ENCODE measurements around the gene ACTN1. TPM values are rescaled to one million over a fixed set of nuclear protein-coding genes. Genes with fewer than 3 reads are reported as not detected.
A peak's percentile ranks its signal among the peaks of the same experiment; 100 is the strongest.

ACTN1 gene
- total RNA-seq, 1 donor from 2014 or later = 133 TPM

- H3K27me3 Mint-ChIP-seq (ENCODE audit: low read depth) = no peaks in the 10 kb centered on the region
- intact Hi-C loops (cut with micrococcal nuclease) = no loop called here
- no peak overlapping the region for H3K27ac Mint-ChIP-seq
- peaks cover 17% of the 10 kb centered on the region for H3K4me1 Mint-ChIP-seq (ENCODE audit: low read depth)
- H3K4me3 Mint-ChIP-seq (ENCODE audit: low read depth) = no peak overlapping the region
- H3K9me3 Mint-ChIP-seq = no peaks in the 10 kb centered on the region
- DNase-seq (ENCODE audit: low spot score) = no peak
- peaks cover 4% of the 10 kb centered on the region for H3K36me3 Mint-ChIP-seq (ENCODE audit: low read depth)
Measured at GRCh38 chr14:68961781-68962584, 17.1 kb downstream of the ACTN1 start.

- Mint-ChIP-seq H3K36me3 (ENCODE audit: low read depth) (peaks cover 4% of the 10 kb centered on the region), H3K4me3 (ENCODE audit: low read depth) (no peak overlapping the region), H3K9me3 (no peaks in the 10 kb centered on the region), H3K4me1 (ENCODE audit: low read depth) (peaks cover 21% of the 10 kb centered on the region), H3K27ac (no peak overlapping the region), H3K27me3 (ENCODE audit: low read depth) (no peaks in the 10 kb centered on the region)
- intact Hi-C loops (cut with micrococcal nuclease) = no loop called here
- DNase-seq (ENCODE audit: low spot score) = no peak
Measured at GRCh38 chr14:68961361-68961760, 17.7 kb downstream of the ACTN1 start.

- peaks cover 7% of the 10 kb centered on the region for H3K36me3 Mint-ChIP-seq (ENCODE audit: low read depth)
- intact Hi-C loops (cut with micrococcal nuclease) = no loop called here
- H3K4me3 Mint-ChIP-seq (ENCODE audit: low read depth) = no peak overlapping the region
- no peaks in the 10 kb centered on the region for H3K9me3 Mint-ChIP-seq
- no peak for DNase-seq (ENCODE audit: low spot score)
- H3K4me1 Mint-ChIP-seq (ENCODE audit: low read depth) = peaks cover 21% of the 10 kb centered on the region
- no peak overlapping the region for H3K27ac Mint-ChIP-seq
- H3K27me3 Mint-ChIP-seq (ENCODE audit: low read depth) = no peaks in the 10 kb centered on the region
Measured at GRCh38 chr14:68960123-68960522, 19.0 kb downstream of the ACTN1 start.

DNA sequence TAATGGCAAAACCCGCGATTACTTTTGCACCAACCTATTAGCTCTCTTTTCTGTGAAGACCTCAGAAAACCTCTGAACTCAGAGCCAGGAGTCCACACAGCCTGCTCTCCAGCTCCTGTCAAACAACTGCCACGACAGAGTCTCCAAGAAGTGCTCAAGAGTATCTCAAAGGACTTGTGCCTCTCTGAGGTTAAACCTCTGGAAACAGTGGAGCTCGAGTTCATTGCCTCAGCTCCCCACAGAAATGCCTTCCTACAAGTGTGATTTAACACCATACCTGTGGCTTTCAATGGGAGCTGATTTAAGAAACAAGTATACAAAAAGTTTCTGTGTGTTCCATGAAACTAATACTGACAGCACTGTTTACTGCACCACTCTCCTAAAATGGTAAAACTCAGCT lies 20.1 kb downstream of the ACTN1 start:
- Mint-ChIP-seq H3K27me3 (ENCODE audit: low read depth) (no peaks in the 10 kb centered on the region), H3K4me3 (ENCODE audit: low read depth) (no peak overlapping the region), H3K9me3 (no peaks in the 10 kb centered on the region), H3K4me1 (ENCODE audit: low read depth) (peaks cover 21% of the 10 kb centered on the region), H3K27ac (no peak overlapping the region), H3K36me3 (ENCODE audit: low read depth) (peaks cover 7% of the 10 kb centered on the region)
- DNase-seq (ENCODE audit: low spot score) = no peak
- intact Hi-C loops (cut with micrococcal nuclease) = no loop called here

DNA sequence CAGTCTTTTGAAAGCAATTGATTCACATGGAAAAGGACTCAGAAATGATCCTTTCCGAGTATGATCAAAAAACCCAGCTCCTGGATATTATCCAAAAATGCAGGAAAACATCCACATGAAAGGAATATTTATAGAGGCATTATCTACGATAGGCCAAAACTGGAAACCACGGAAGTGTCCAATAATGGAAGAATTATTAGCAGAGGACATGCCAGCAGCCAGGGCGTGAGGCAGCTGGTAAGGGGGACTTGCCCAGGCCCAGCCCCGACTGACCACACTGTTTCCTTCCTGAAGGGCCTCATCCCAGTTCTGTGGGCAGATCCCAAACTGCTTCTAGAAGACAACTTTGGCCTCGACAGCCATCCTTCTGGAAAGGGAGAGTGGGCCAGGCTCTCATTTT lies 20.5 kb downstream of the ACTN1 start:
- H3K9me3 Mint-ChIP-seq = no peaks in the 10 kb centered on the region
- no peak overlapping the region for H3K4me3 Mint-ChIP-seq (ENCODE audit: low read depth)
- H3K4me1 Mint-ChIP-seq (ENCODE audit: low read depth) = peaks cover 21% of the 10 kb centered on the region
- H3K27ac Mint-ChIP-seq = no peak overlapping the region
- peaks cover 7% of the 10 kb centered on the region for H3K36me3 Mint-ChIP-seq (ENCODE audit: low read depth)
- no peak for DNase-seq (ENCODE audit: low spot score)
- intact Hi-C loops (cut with micrococcal nuclease) = no loop called here
- H3K27me3 Mint-ChIP-seq (ENCODE audit: low read depth) = no peaks in the 10 kb centered on the region

GRCh38 chr14:68957775-68958174 lies 21.3 kb downstream of the ACTN1 start:
- intact Hi-C loops (cut with micrococcal nuclease) = no loop called here
- no peak for DNase-seq (ENCODE audit: low spot score)
- Mint-ChIP-seq H3K4me1 (ENCODE audit: low read depth) (peaks cover 21% of the 10 kb centered on the region), H3K36me3 (ENCODE audit: low read depth) (peaks cover 7% of the 10 kb centered on the region), H3K4me3 (ENCODE audit: low read depth) (no peak overlapping the region), H3K27ac (no peak overlapping the region), H3K9me3 (no peaks in the 10 kb centered on the region), H3K27me3 (ENCODE audit: low read depth) (no peaks in the 10 kb centered on the region)

GRCh38 chr14:68956724-68957123 lies 22.4 kb downstream of the ACTN1 start:
- Mint-ChIP-seq H3K4me1 (ENCODE audit: low read depth) (peaks cover 24% of the 10 kb centered on the region), H3K27ac (no peak overlapping the region), H3K36me3 (ENCODE audit: low read depth) (peaks cover 7% of the 10 kb centered on the region), H3K27me3 (ENCODE audit: low read depth) (no peaks in the 10 kb centered on the region), H3K9me3 (no peaks in the 10 kb centered on the region), H3K4me3 (ENCODE audit: low read depth) (no peak overlapping the region)
- intact Hi-C loops (cut with micrococcal nuclease) = no loop called here
- no peak for DNase-seq (ENCODE audit: low spot score)

GRCh38 chr14:68955851-68956179 lies 23.3 kb downstream of the ACTN1 start:
- DNase-seq (ENCODE audit: low spot score) = no peak
- H3K9me3 Mint-ChIP-seq = no peaks in the 10 kb centered on the region
- intact Hi-C loops (cut with micrococcal nuclease) = no loop called here
- H3K36me3 Mint-ChIP-seq (ENCODE audit: low read depth) = peaks cover 7% of the 10 kb centered on the region
- H3K27me3 Mint-ChIP-seq (ENCODE audit: low read depth) = no peaks in the 10 kb centered on the region
- no peak overlapping the region for H3K4me3 Mint-ChIP-seq (ENCODE audit: low read depth)
- H3K27ac Mint-ChIP-seq = no peak overlapping the region
- H3K4me1 Mint-ChIP-seq (ENCODE audit: low read depth) = peaks cover 25% of the 10 kb centered on the region

DNA sequence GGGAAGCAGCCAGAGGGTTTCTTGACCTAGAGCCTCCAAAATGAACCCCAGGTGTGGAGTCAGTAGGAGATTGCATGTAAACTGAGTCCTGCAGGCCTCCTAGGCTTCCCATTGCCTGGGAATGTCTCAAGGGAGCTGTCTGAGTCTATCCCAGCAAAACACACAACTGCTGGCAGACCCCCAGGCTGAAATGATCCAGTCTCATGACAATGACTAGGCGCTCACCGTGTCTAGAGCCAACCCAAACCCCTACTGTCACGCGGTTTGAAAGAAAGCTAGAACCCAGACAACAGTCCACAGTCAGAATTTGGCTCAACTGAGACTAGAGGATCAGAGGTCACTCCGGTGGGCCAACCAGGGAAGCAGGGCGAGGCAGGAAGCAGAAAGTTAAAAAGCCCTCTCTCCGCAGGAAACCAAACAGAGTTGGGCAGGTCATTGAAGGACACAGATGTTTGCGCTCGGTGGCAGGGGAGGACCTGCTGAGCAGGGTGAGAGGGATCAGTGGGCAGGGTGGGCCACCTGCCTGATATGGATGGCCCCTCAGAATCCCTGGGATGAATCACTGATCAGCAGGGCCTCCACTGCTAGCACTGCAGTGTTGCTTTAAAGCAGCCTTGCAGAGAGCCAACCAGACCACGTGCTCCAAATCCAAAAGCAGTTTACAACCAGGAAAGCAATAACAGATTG lies 23.8 kb downstream of the ACTN1 start:
- Mint-ChIP-seq H3K4me1 (ENCODE audit: low read depth) (peaks cover 25% of the 10 kb centered on the region), H3K36me3 (ENCODE audit: low read depth) (peaks cover 7% of the 10 kb centered on the region), H3K27me3 (ENCODE audit: low read depth) (no peaks in the 10 kb centered on the region), H3K27ac (no peak overlapping the region), H3K9me3 (no peaks in the 10 kb centered on the region), H3K4me3 (ENCODE audit: low read depth) (no peak overlapping the region)
- no peak for DNase-seq (ENCODE audit: low spot score)
- intact Hi-C loops (cut with micrococcal nuclease) = no loop called here

DNA sequence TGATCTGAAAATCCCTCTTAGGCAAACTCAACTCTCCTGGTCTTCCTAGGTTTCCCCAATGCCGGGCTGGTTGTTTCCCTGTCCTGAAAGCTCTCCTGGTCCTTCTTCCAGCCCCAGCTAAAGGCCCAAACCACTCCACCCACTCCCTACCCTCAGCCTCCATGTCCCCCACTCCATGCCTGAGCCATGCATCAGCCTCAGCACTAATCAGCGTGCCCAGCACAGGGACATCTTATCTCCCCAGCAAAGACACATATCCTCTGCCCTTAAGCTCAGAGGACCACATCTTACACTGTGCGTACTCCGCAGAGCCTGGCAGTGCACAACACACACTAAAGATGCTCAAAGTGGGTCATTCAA lies 25.9 kb downstream of the ACTN1 start:
- H3K27ac Mint-ChIP-seq = peak overlapping the region; percentile 11
- DNase-seq (ENCODE audit: low spot score) = no peak
- no peaks in the 10 kb centered on the region for H3K9me3 Mint-ChIP-seq
- peaks cover 22% of the 10 kb centered on the region for H3K4me1 Mint-ChIP-seq (ENCODE audit: low read depth)
- peaks cover 3% of the 10 kb centered on the region for H3K36me3 Mint-ChIP-seq (ENCODE audit: low read depth)
- H3K4me3 Mint-ChIP-seq (ENCODE audit: low read depth) = no peak overlapping the region
- no peaks in the 10 kb centered on the region for H3K27me3 Mint-ChIP-seq (ENCODE audit: low read depth)
- intact Hi-C loops (cut with micrococcal nuclease) = no loop called here

DNA sequence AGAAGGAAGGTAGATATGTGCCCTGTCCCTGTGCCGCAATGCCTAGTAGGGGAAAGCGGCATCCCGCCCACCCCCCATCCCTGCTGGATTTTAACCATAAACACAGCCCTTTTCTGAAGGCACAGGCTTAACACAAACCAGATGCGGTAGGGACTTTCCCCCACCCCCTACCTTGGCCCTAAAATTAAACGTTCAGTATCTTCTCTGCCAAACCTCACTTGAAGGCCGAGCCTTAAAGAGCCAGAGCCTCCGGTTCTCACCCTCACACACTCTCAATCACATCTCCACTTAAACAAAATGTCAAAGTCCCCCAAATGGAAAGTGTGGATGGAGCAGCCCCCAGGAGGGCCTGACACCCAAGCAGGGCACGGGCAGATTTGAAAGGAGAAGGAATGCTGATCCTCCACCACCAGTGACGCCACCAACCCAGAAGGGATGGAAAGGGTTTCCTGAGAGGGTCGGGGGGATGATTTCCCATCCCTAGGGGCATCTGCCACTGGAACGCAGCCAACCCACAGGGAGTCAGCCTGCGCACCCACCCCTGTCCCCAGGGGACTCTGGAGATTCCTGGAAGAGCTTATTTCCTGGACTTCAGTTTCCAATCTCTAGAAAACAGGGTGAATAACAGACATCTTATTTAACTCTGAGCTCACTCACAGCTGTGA lies 26.4 kb downstream of the ACTN1 start:
- peaks cover 3% of the 10 kb centered on the region for H3K36me3 Mint-ChIP-seq (ENCODE audit: low read depth)
- intact Hi-C loops (cut with micrococcal nuclease) = no loop called here
- no peak overlapping the region for H3K4me3 Mint-ChIP-seq (ENCODE audit: low read depth)
- H3K27me3 Mint-ChIP-seq (ENCODE audit: low read depth) = no peaks in the 10 kb centered on the region
- no peak overlapping the region for H3K27ac Mint-ChIP-seq
- no peaks in the 10 kb centered on the region for H3K9me3 Mint-ChIP-seq
- no peak for DNase-seq (ENCODE audit: low spot score)
- H3K4me1 Mint-ChIP-seq (ENCODE audit: low read depth) = peaks cover 22% of the 10 kb centered on the region

GRCh38 chr14:68951800-68952530 lies 27.1 kb downstream of the ACTN1 start:
- no peak overlapping the region for H3K27ac Mint-ChIP-seq
- peaks cover 3% of the 10 kb centered on the region for H3K36me3 Mint-ChIP-seq (ENCODE audit: low read depth)
- intact Hi-C loops (cut with micrococcal nuclease) = no loop called here
- no peaks in the 10 kb centered on the region for H3K27me3 Mint-ChIP-seq (ENCODE audit: low read depth)
- no peaks in the 10 kb centered on the region for H3K9me3 Mint-ChIP-seq
- no peak for DNase-seq (ENCODE audit: low spot score)
- peaks cover 20% of the 10 kb centered on the region for H3K4me1 Mint-ChIP-seq (ENCODE audit: low read depth)
- no peak overlapping the region for H3K4me3 Mint-ChIP-seq (ENCODE audit: low read depth)

Data from activated T-helper 2 cell treated with anti-CD3 and anti-CD28 coated beads, Interferon-gamma antibody, Interleukin-2, Interleukin-4, amounts not matched to agents 10 μg/mL and 5 μg/mL and 100 μg/mL, durations not matched to agents 14 hours and 24 hours and 36 hours (primary cell).